ENCODE measurements around the gene HOXC4.

DNA sequence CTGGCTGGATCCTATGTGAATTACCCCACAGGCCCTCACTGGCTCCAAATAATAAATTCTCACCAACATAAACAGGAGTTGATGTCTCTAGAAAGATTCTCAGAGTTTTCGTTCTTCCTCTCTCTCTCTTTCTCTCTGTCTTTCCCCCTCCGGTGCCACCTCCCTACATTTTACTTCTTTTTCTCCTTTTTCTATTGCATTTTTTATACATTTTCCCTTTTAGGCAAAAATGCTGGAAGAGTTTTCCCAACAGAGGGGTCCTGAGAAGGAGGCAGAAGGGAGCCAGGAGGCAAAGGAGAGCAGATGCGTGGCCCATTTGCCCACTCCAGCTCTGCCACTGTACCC, 26.2 kb upstream of the HOXC4 start:
- TF ChIP-seq, protein P1, sequence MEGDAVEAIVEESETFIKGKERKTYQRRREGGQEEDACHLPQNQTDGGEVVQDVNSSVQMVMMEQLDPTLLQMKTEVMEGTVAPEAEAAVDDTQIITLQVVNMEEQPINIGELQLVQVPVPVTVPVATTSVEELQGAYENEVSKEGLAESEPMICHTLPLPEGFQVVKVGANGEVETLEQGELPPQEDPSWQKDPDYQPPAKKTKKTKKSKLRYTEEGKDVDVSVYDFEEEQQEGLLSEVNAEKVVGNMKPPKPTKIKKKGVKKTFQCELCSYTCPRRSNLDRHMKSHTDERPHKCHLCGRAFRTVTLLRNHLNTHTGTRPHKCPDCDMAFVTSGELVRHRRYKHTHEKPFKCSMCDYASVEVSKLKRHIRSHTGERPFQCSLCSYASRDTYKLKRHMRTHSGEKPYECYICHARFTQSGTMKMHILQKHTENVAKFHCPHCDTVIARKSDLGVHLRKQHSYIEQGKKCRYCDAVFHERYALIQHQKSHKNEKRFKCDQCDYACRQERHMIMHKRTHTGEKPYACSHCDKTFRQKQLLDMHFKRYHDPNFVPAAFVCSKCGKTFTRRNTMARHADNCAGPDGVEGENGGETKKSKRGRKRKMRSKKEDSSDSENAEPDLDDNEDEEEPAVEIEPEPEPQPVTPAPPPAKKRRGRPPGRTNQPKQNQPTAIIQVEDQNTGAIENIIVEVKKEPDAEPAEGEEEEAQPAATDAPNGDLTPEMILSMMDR (IDR thresholded peaks at IDR 0.05): no peak
- no peak for TF ChIP-seq POLR2A (IDR thresholded peaks at IDR 0.05)
